HEK293 (cell line): ENCODE data around the gene FGD6.
"Not testable (repeated sequence)": the region's sequence is repeated elsewhere in the genome, so short reads cannot be mapped to it uniquely, and the experiment has no call there.

ENCODE experiments used
- CTCF ChIA-PET: fragments of 350-600 bp; formaldehyde crosslinking; extraction: SDS; loops from one replicate; lab custom pipeline; 2021; ENCODE audit warnings: antibody characterized with exemption; lab: Yijun Ruan, JAX
- POLR2A ChIA-PET: fragments of 300-600 bp; formaldehyde crosslinking; extraction: SDS; loops from one replicate; lab custom pipeline; 2020; ENCODE audit warnings: antibody characterized with exemption, inconsistent platforms; lab: Yijun Ruan, JAX
- H3K27ac ChIP-seq: fragments of 200-500 bp; sonication (Bioruptor generic); 2 replicates; pipeline ENCODE4 v1.5.1; 2014; ENCODE audit warnings: low read depth, low read length, control low read depth, inconsistent platforms; ENCODE audit errors: extremely low read depth
- H3K36me3 ChIP-seq, 2 experiments: fragments of 200-500 bp in 1 of 2; sonication (Bioruptor generic) in 1 of 2; 1 replicate in 1 of 2; 2 replicates in 1 of 2; pipeline ENCODE4 v1.5.1; 2014 to 2017; ENCODE audit warnings: inconsistent platforms in 2 of 2, low read length in 2 of 2; ENCODE audit not compliant: control insufficient read depth in 2 of 2, insufficient read depth in 1 of 2
- H3K4me1 ChIP-seq: fragments of 200-500 bp; sonication (Bioruptor generic); 2 replicates; pipeline ENCODE4 v1.5.1; 2014; ENCODE audit warnings: mild to moderate bottlenecking, low read length, inconsistent platforms; ENCODE audit not compliant: control insufficient read depth, insufficient read depth
- H3K4me3 ChIP-seq: 2 replicates; pipeline ENCODE4 v1.5.1; 2011; ENCODE audit warnings: low read depth, mild to moderate bottlenecking, control low read depth, low read length, moderate library complexity
- H3K9me3 ChIP-seq: fragments of 200-500 bp; sonication (Bioruptor generic); 2 replicates; pipeline ENCODE4 v1.5.1; 2014; ENCODE audit warnings: low read depth, low read length, inconsistent platforms; ENCODE audit not compliant: control insufficient read depth, insufficient read depth
- HOXA7 ChIP-seq: sonication (generic); formaldehyde crosslinking; IDR thresholded peaks from 2 replicates; pipeline ENCODE4 v1.8.1; 2022; ENCODE audit warnings: missing genetic modification reagents, borderline replicate concordance
- KLF7 ChIP-seq: fragments of 450-650 bp; formaldehyde crosslinking; IDR thresholded peaks from 2 replicates; pipeline ENCODE4 v1.5.1; 2016; ENCODE audit warnings: missing biosample characterization, missing genetic modification characterization, borderline replicate concordance
- KLF8 ChIP-seq: fragments of 450-650 bp; formaldehyde crosslinking; IDR thresholded peaks from 2 replicates; pipeline ENCODE4 v1.5.1; 2016; ENCODE audit warnings: missing biosample characterization, missing genetic modification characterization
- TRIM28 ChIP-seq: IDR thresholded peaks from 2 replicates; pipeline ENCODE4 v1.6.1; 2011; ENCODE audit warnings: low read length, control low read depth, borderline replicate concordance
- ZBTB20 ChIP-seq: fragments of 450-650 bp; formaldehyde crosslinking; IDR thresholded peaks from 2 replicates; pipeline ENCODE4 v1.5.1; 2016; ENCODE audit warnings: missing biosample characterization, missing genetic modification characterization
- ZNF146 ChIP-seq: fragments of 450-650 bp; formaldehyde crosslinking; IDR thresholded peaks from 2 replicates; pipeline ENCODE4 v1.5.1; 2016; ENCODE audit warnings: missing biosample characterization, missing genetic modification characterization
- ZNF184 ChIP-seq: fragments of 450-650 bp; IDR thresholded peaks from 2 replicates; pipeline ENCODE4 v1.5.1; 2018; ENCODE audit warnings: missing biosample characterization, mild to moderate bottlenecking, missing genetic modification characterization
- ZNF2 ChIP-seq: fragments of 450-650 bp; formaldehyde crosslinking; IDR thresholded peaks from 2 replicates; pipeline ENCODE4 v1.5.1; 2016; ENCODE audit warnings: missing biosample characterization, missing genetic modification characterization
- ZNF561 ChIP-seq: fragments of 450-650 bp; IDR thresholded peaks from 2 replicates; pipeline ENCODE4 v1.5.1; 2018; ENCODE audit warnings: missing biosample characterization, missing genetic modification characterization, borderline replicate concordance
- ZNF664 ChIP-seq: fragments of 450-650 bp; formaldehyde crosslinking; IDR thresholded peaks from 2 replicates; pipeline ENCODE4 v1.5.1; 2016; ENCODE audit warnings: missing biosample characterization, missing genetic modification characterization
- ZNF677 ChIP-seq: fragments of 450-650 bp; IDR thresholded peaks from 2 replicates; pipeline ENCODE4 v1.5.0; 2018; ENCODE audit warnings: missing biosample characterization, mild to moderate bottlenecking, missing genetic modification characterization, moderate library complexity
- ZNF707 ChIP-seq: fragments of 450-650 bp; formaldehyde crosslinking; IDR thresholded peaks from 2 replicates; pipeline ENCODE4 v1.5.1; 2016; ENCODE audit warnings: missing biosample characterization, missing genetic modification characterization
- ZNF777 ChIP-seq: fragments of 450-650 bp; formaldehyde crosslinking; IDR thresholded peaks from 2 replicates; pipeline ENCODE4 v1.5.1; 2017; ENCODE audit warnings: missing biosample characterization, missing genetic modification characterization, borderline replicate concordance
- ZNF792 ChIP-seq: fragments of 450-650 bp; formaldehyde crosslinking; IDR thresholded peaks from 2 replicates; pipeline ENCODE4 v1.5.1; 2016; ENCODE audit warnings: missing biosample characterization, missing genetic modification characterization
- ZNF830 ChIP-seq: fragments of 450-650 bp; IDR thresholded peaks from 2 replicates; pipeline ENCODE4 v1.5.0; 2018; ENCODE audit warnings: missing biosample characterization, missing genetic modification characterization, low read depth, mild to moderate bottlenecking, moderate library complexity
- ZSCAN23 ChIP-seq: fragments of 450-650 bp; formaldehyde crosslinking; IDR thresholded peaks from 2 replicates; pipeline ENCODE4 v1.5.1; 2016; ENCODE audit warnings: missing biosample characterization, missing genetic modification characterization
- ZXDB ChIP-seq: fragments of 450-650 bp; formaldehyde crosslinking; IDR thresholded peaks from 2 replicates; pipeline ENCODE4 v1.5.1; 2016; ENCODE audit warnings: missing biosample characterization, missing genetic modification characterization
- TF ChIP-seq, protein P1 (sequence below): fragments of 450-650 bp; formaldehyde crosslinking; IDR thresholded peaks from 2 replicates; pipeline ENCODE4 v1.5.1; 2016; ENCODE audit warnings: missing biosample characterization, missing genetic modification characterization
- TF ChIP-seq, protein P2 (sequence below): fragments of 450-650 bp; IDR thresholded peaks from 2 replicates; pipeline ENCODE4 v1.5.1; 2018; ENCODE audit warnings: missing biosample characterization, mild to moderate bottlenecking, missing genetic modification characterization
- TF ChIP-seq, protein P3 (sequence below): fragments of 450-650 bp; formaldehyde crosslinking; optimal IDR thresholded peaks from 2 replicates; pipeline ENCODE3; 2016; ENCODE audit warnings: missing biosample characterization, mild to moderate bottlenecking, missing genetic modification characterization
- TF ChIP-seq, protein P4 (sequence below): IDR thresholded peaks from 2 replicates; pipeline ENCODE4 v1.6.1; 2011; ENCODE audit warnings: mild to moderate bottlenecking, low read depth, low read length, borderline replicate concordance

Gene FGD6

DNA sequence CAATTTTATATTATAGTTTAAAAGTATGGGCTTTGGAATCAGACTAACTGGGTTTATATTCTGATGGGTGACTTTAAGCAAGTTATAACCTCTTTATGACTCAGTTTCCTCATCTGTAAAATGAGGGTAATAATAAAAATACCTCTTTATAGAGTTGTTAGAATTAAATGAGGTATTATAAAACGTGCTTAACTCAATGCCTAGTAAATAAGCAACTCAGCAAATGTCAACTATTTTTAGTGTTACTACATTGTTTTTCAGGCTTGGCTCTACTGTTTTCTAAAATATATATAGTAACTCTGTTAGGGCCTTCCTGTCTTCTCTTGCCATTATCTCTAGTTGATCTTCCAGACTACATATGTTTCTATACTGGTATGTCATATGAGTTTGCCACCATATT is 20.9 kb upstream of the FGD6 start:
- Histone ChIP-seq H3K36me3 (peaks cover 3 to 14% of the 10 kb centered on the region in 2 experiments; a peak in 2 of 3 replicates), H3K9me3 (no peaks in the 10 kb centered on the region), H3K27ac (no peak overlapping the region), H3K4me3 (no peak overlapping the region), H3K4me1 (peaks cover 4% of the 10 kb centered on the region; the same call in 1 of the 2 replicates)
- TF ChIP-seq, protein P1, sequence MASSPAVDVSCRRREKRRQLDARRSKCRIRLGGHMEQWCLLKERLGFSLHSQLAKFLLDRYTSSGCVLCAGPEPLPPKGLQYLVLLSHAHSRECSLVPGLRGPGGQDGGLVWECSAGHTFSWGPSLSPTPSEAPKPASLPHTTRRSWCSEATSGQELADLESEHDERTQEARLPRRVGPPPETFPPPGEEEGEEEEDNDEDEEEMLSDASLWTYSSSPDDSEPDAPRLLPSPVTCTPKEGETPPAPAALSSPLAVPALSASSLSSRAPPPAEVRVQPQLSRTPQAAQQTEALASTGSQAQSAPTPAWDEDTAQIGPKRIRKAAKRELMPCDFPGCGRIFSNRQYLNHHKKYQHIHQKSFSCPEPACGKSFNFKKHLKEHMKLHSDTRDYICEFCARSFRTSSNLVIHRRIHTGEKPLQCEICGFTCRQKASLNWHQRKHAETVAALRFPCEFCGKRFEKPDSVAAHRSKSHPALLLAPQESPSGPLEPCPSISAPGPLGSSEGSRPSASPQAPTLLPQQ (tag by site-specific recombination) = no peak
- peak; percentile 81 for TF ChIP-seq ZNF664
- ChIA-PET POLR2A (no interaction called here), CTCF (no interaction called here)

DNA sequence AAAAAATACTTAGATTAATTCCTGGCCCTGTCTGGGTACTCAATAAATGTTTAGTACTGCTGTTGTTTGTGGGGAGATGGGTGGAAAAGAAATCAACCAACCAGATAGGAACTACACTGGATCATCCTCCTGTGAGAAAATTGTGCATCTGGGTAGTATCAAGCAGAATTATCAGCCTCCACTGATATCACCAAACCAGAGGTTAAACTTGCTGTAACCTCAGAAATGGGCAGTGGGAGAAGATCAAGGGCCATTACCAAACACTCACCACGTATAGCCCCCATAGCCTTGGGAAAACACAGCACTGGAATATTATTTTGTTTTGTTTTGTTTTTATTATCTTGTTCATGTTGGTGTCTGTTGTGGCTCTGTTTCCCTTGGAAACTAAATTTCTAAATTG is 20.0 kb upstream of the FGD6 start:
- POLR2A ChIA-PET = no interaction called here
- Histone ChIP-seq H3K9me3 (no peaks in the 10 kb centered on the region), H3K27ac (no peak overlapping the region), H3K36me3 (peaks cover 7 to 8% of the 10 kb centered on the region in 2 experiments; a peak in 2 of 3 replicates), H3K4me3 (no peak overlapping the region), H3K4me1 (peaks cover 4% of the 10 kb centered on the region; the same call in 1 of the 2 replicates)
- CTCF ChIA-PET = interaction anchor here (0.6 kb wide), 1 partner anchor 16 kb away, joined by 3 read pairs; no protein-coding TSS in a partner anchor
- TF ChIP-seq ZXDB (tag by site-specific recombination) = no peak
- TF ChIP-seq TRIM28 = no peak
- TF ChIP-seq ZBTB20 = no peak
- TF ChIP-seq, protein P2, sequence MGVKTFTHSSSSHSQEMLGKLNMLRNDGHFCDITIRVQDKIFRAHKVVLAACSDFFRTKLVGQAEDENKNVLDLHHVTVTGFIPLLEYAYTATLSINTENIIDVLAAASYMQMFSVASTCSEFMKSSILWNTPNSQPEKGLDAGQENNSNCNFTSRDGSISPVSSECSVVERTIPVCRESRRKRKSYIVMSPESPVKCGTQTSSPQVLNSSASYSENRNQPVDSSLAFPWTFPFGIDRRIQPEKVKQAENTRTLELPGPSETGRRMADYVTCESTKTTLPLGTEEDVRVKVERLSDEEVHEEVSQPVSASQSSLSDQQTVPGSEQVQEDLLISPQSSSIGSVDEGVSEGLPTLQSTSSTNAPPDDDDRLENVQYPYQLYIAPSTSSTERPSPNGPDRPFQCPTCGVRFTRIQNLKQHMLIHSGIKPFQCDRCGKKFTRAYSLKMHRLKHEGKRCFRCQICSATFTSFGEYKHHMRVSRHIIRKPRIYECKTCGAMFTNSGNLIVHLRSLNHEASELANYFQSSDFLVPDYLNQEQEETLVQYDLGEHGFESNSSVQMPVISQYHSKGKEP (tag by site-specific recombination) = no peak
- TF ChIP-seq, protein P3, sequence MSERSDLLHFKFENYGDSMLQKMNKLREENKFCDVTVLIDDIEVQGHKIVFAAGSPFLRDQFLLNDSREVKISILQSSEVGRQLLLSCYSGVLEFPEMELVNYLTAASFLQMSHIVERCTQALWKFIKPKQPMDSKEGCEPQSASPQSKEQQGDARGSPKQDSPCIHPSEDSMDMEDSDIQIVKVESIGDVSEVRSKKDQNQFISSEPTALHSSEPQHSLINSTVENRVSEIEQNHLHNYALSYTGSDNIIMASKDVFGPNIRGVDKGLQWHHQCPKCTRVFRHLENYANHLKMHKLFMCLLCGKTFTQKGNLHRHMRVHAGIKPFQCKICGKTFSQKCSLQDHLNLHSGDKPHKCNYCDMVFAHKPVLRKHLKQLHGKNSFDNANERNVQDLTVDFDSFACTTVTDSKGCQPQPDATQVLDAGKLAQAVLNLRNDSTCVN = no peak
- TF ChIP-seq, protein P4, sequence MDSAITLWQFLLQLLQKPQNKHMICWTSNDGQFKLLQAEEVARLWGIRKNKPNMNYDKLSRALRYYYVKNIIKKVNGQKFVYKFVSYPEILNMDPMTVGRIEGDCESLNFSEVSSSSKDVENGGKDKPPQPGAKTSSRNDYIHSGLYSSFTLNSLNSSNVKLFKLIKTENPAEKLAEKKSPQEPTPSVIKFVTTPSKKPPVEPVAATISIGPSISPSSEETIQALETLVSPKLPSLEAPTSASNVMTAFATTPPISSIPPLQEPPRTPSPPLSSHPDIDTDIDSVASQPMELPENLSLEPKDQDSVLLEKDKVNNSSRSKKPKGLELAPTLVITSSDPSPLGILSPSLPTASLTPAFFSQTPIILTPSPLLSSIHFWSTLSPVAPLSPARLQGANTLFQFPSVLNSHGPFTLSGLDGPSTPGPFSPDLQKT = no peak
- TF ChIP-seq ZNF2 (tag by site-specific recombination) = no peak
- no peak for TF ChIP-seq ZNF146 (tag by site-specific recombination)
- TF ChIP-seq ZNF707 = no peak
- no peak for TF ChIP-seq HOXA7 (CRISPR knock-in tag)
- TF ChIP-seq ZNF777 (tag by site-specific recombination) = no peak
- no peak for TF ChIP-seq ZNF792 (tag by site-specific recombination)
- TF ChIP-seq ZNF830 (tag by site-specific recombination) = no peak
- no peak for TF ChIP-seq ZNF561
- TF ChIP-seq ZNF677 (tag by site-specific recombination) = no peak
- TF ChIP-seq ZNF184 (tag by site-specific recombination) = no peak
- TF ChIP-seq ZSCAN23 (tag by site-specific recombination) = no peak
- no peak for TF ChIP-seq KLF8 (tag by site-specific recombination)
- no peak for TF ChIP-seq KLF7 (tag by site-specific recombination)

DNA sequence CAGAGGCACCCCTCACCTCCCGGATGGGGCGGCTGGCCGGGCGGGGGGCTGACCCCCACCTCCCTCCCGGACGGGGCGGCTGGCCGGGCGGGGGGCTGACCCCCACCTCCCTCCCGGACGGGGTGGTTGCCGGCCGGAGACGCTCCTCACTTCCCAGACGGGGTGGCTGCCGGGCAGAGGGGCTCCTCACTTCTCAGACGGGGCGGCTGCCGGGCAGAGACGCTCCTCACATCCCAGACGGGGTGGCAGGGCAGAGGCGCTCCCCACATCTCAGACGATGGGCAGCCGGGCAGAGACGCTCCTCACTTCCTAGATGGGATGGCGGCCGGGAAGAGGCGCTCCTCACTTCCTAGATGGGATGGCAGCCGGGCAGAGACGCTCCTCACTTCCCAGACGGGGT is 18.4 kb upstream of the FGD6 start:
- H3K27ac ChIP-seq, H3K36me3 ChIP-seq, H3K9me3 ChIP-seq, CTCF ChIA-PET, H3K4me3 ChIP-seq, POLR2A ChIA-PET, H3K4me1 ChIP-seq: not testable (repeated sequence)

DNA sequence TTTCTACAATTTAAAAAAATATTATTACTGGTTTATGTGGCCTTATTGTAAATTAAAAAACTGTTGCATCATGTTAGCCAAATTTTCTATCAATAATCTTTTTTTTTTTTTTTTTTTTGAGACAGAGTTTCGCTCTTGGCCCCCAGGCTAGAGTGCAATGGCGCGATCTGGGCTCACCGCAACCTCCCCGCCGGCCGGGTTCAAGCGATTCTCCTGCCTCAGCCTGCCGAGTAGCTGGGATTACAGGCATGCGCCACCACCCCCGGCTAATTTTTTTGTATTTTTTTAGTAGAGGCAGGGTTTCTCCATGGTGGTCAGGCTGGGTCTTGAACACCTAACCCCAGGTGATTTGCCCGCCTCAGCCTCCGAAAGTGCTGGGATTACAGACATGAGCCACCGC is 16.9 kb upstream of the FGD6 start:
- CTCF ChIA-PET = interaction anchor here (0.6 kb wide), 1 partner anchor 130 kb away, joined by 3 read pairs; no protein-coding TSS in a partner anchor
- peaks cover 10% of the 10 kb centered on the region for H3K4me1 ChIP-seq
- POLR2A ChIA-PET = not testable (repeated sequence)

More for the DNA sequence above, 16.9 kb upstream of the FGD6 start:
- not testable (repeated sequence) for H3K9me3 ChIP-seq, H3K27ac ChIP-seq, H3K36me3 ChIP-seq, H3K4me3 ChIP-seq
